HL-60 (cell line): Measurements from ENCODE around the gene KLF3.

Source experiments
- DNase-seq, 2 experiments: peaks; one replicate each; pipeline ENCODE4 v3.0.0-alpha.2; 2010 to 2020; ENCODE audit warnings: low read depth in 1 of 2, low spot score in 1 of 2
- H3K27ac ChIP-seq: fragments of 250-450 bp; sonication (Bioruptor Pico); replicated peaks from 2 replicates; pipeline ENCODE4 v1.5.1; 2020; ENCODE audit warnings: mild to moderate bottlenecking, moderate library complexity
- H3K27me3 ChIP-seq: fragments of 250-450 bp; sonication (Bioruptor Pico); 2 replicates; pipeline ENCODE4 v1.5.1; 2021; ENCODE audit warnings: mild to moderate bottlenecking, moderate library complexity; ENCODE audit not compliant: insufficient read depth, poor library complexity, severe bottlenecking
- H3K4me3 ChIP-seq: replicated peaks from 2 replicates; pipeline ENCODE4 v1.5.1; 2011; ENCODE audit warnings: mild to moderate bottlenecking, control low read depth, low read length; ENCODE audit not compliant: insufficient read depth
- CTCF ChIP-seq: IDR thresholded peaks from one replicate; pipeline ENCODE4 v1.5.1; 2011; ENCODE audit warnings: low read length, control low read depth, inconsistent platforms; ENCODE audit not compliant: insufficient read depth
- GABPA ChIP-seq: IDR thresholded peaks from 2 replicates; pipeline ENCODE4 v1.6.1; 2012; ENCODE audit warnings: low read depth
- POLR2AphosphoS5 ChIP-seq: IDR thresholded peaks from 2 replicates; pipeline ENCODE4 v1.6.1; 2012; ENCODE audit warnings: low read depth
- REST ChIP-seq: IDR thresholded peaks from 2 replicates; pipeline ENCODE4 v1.6.1; 2012; ENCODE audit warnings: low read depth; ENCODE audit not compliant: insufficient replicate concordance
- SPI1 ChIP-seq: IDR thresholded peaks from 2 replicates; pipeline ENCODE4 v1.6.1; 2012; ENCODE audit warnings: low read depth, mild to moderate bottlenecking, borderline replicate concordance

Gene KLF3

GRCh38 chr4:38641811-38642210, 22.2 kb upstream of the KLF3 start:
- H3K27me3 ChIP-seq = no peaks in the 10 kb centered on the region
- DNase-seq = no peak
- no peak overlapping the region for H3K4me3 ChIP-seq
- TF ChIP-seq POLR2AphosphoS5 (no peak), SPI1 (no peak), CTCF (no peak), REST (no peak), GABPA (no peak)
- H3K27ac ChIP-seq = no peak overlapping the region

- no peak overlapping the region for H3K4me3 ChIP-seq
- TF ChIP-seq CTCF = no peak
- no peak for TF ChIP-seq SPI1
- no peak for TF ChIP-seq REST
- no peak for TF ChIP-seq POLR2AphosphoS5
- TF ChIP-seq GABPA = no peak
- no peaks in the 10 kb centered on the region for H3K27me3 ChIP-seq
- no peak for DNase-seq
- H3K27ac ChIP-seq = no peak overlapping the region
Observed at GRCh38 chr4:38644201-38644600, 19.8 kb upstream of the KLF3 start.

- H3K4me3 ChIP-seq = no peak overlapping the region
- no peak overlapping the region for H3K27ac ChIP-seq
- DNase-seq = no peak
- H3K27me3 ChIP-seq = no peaks in the 10 kb centered on the region
- TF ChIP-seq CTCF (no peak), GABPA (no peak), POLR2AphosphoS5 (no peak), SPI1 (no peak), REST (no peak)
Observed at GRCh38 chr4:38647101-38647819, 16.7 kb upstream of the KLF3 start.
